AG04449 (cell line): Measurements from ENCODE around the gene MAML2.

Experiments
- CTCF ChIA-PET: fragments of 350-600 bp; formaldehyde crosslinking; extraction: SDS; loops from one replicate; lab custom pipeline; 2021; ENCODE audit warnings: antibody characterized with exemption; lab: Yijun Ruan, JAX
- POLR2A ChIA-PET: fragments of 400-600, 350-600 bp; formaldehyde crosslinking; extraction: SDS; loops from one replicate; lab custom pipeline; 2020; ENCODE audit warnings: antibody characterized with exemption, inconsistent platforms; lab: Yijun Ruan, JAX
- DNase-seq: peaks from one replicate; pipeline ENCODE4 v3.0.0-alpha.2; 2010; ENCODE audit warnings: low read depth, low spot score
- H3K4me3 ChIP-seq: 2 replicates; pipeline ENCODE4 v1.5.1; 2011; ENCODE audit warnings: low read depth, mild to moderate bottlenecking, control low read depth, low read length
- TF ChIP-seq, protein P1 (sequence below): IDR thresholded peaks from one replicate; pipeline ENCODE4 v1.5.1; 2011; ENCODE audit warnings: mild to moderate bottlenecking, moderate library complexity, low read length, control low read depth, inconsistent platforms; ENCODE audit not compliant: insufficient read depth; ENCODE audit errors: missing control alignments

Gene MAML2

DNA sequence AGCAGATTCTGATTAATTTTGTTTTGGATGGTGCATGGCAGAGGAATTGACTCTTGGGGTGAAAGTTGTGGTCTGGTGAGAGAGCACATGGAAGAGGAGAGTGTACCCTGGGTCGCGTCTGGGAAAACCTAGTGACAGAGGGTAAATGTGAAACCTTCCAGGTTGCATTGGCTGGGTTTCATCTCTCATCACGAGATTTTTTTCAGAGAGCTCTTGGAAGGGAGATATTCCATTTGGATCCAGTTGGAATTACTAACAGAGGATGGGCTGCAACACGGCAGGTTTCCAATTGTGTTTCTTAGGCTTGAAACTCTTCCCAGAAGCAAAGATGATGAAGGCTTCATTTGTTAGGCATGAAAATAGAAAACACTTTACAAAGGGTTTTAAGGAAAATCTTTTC lies 309.4 kb downstream of the MAML2 start:
- TF ChIP-seq, protein P1, sequence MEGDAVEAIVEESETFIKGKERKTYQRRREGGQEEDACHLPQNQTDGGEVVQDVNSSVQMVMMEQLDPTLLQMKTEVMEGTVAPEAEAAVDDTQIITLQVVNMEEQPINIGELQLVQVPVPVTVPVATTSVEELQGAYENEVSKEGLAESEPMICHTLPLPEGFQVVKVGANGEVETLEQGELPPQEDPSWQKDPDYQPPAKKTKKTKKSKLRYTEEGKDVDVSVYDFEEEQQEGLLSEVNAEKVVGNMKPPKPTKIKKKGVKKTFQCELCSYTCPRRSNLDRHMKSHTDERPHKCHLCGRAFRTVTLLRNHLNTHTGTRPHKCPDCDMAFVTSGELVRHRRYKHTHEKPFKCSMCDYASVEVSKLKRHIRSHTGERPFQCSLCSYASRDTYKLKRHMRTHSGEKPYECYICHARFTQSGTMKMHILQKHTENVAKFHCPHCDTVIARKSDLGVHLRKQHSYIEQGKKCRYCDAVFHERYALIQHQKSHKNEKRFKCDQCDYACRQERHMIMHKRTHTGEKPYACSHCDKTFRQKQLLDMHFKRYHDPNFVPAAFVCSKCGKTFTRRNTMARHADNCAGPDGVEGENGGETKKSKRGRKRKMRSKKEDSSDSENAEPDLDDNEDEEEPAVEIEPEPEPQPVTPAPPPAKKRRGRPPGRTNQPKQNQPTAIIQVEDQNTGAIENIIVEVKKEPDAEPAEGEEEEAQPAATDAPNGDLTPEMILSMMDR, result no peak
- POLR2A ChIA-PET, result interaction anchor here (1.1 kb wide), 1 partner anchor 19 kb away, joined by 3 read pairs; no protein-coding TSS in a partner anchor
- CTCF ChIA-PET, result interaction anchor here (1.3 to 4.1 kb wide), 4 partner anchors 9 to 309 kb away, joined by 4 to 22 read pairs (median 4); partner anchors contain the start of gene MAML2
- no peak overlapping the region for H3K4me3 ChIP-seq
- no peak for DNase-seq

GRCh38 chr11:96033095-96033494 lies 309.9 kb downstream of the MAML2 start:
- no peak overlapping the region for H3K4me3 ChIP-seq
- CTCF ChIA-PET, result interaction anchor here (0.7 to 4.1 kb wide), 4 partner anchors 22 to 361 kb away, joined by 4 to 22 read pairs (median 4); partner anchors contain the start of gene MAML2
- POLR2A ChIA-PET, result no interaction called here
- TF ChIP-seq, protein P1, result no peak
- no peak for DNase-seq

- no peak for DNase-seq
- H3K4me3 ChIP-seq, result no peak overlapping the region
- TF ChIP-seq, protein P1, result no peak
- ChIA-PET POLR2A (no interaction called here), CTCF (no interaction called here)
These were observed 314.2 kb downstream of the MAML2 start for GRCh38 chr11:96028746-96029145.

- POLR2A ChIA-PET, result no interaction called here
These were observed 316.0 kb downstream of the MAML2 start for GRCh38 chr11:96027021-96027420.

GRCh38 chr11:96026310-96026709 lies 316.7 kb downstream of the MAML2 start:
- TF ChIP-seq, protein P1, result no peak
- POLR2A ChIA-PET, result no interaction called here

More at GRCh38 chr11:96027021-96027420, 316.0 kb downstream of the MAML2 start:
- H3K4me3 ChIP-seq, result no peak overlapping the region
- DNase-seq, result no peak
- TF ChIP-seq, protein P1, result no peak
- CTCF ChIA-PET, result interaction anchor here (1.0 to 1.1 kb wide), 2 partner anchors 28 to 316 kb away, joined by 3 to 5 read pairs; partner anchors contain the start of gene MAML2

GRCh38 chr11:96024666-96025065 lies 318.3 kb downstream of the MAML2 start:
- ChIA-PET POLR2A (no interaction called here), CTCF (interaction anchor here (1.6 kb wide), 1 partner anchor 10 kb away, joined by 4 read pairs; no protein-coding TSS in a partner anchor)
- DNase-seq, result no peak
- H3K4me3 ChIP-seq, result no peak overlapping the region
- TF ChIP-seq, protein P1, result no peak

More at GRCh38 chr11:96026310-96026709, 316.7 kb downstream of the MAML2 start:
- CTCF ChIA-PET, result interaction anchor here (1.0 to 1.1 kb wide), 2 partner anchors 29 to 317 kb away, joined by 3 to 5 read pairs; partner anchors contain the start of gene MAML2
- no peak for DNase-seq
- H3K4me3 ChIP-seq, result no peak overlapping the region
